Germinal center (tissue), 1 donor: Measurements from ENCODE around the gene TGFBR3L.
"Not testable (repeated sequence)": the region's sequence is repeated elsewhere in the genome, so short reads cannot be mapped to it uniquely, and the experiment has no call there.

Experiments
- DNase-seq: peaks from one replicate; pipeline ENCODE4 v3.0.0; 2012; ENCODE audit warnings: mixed read lengths, low spot score

Gene TGFBR3L

GRCh38 chr19:7928334-7928706 is 13.7 kb downstream of the TGFBR3L start:
- DNase-seq: no peak

- peak; percentile 60 for DNase-seq
These were observed 14.4 kb downstream of the TGFBR3L start for GRCh38 chr19:7928741-7929701.

- not testable (repeated sequence) for DNase-seq
These were observed 15.4 kb downstream of the TGFBR3L start for GRCh38 chr19:7930030-7930429.

DNA sequence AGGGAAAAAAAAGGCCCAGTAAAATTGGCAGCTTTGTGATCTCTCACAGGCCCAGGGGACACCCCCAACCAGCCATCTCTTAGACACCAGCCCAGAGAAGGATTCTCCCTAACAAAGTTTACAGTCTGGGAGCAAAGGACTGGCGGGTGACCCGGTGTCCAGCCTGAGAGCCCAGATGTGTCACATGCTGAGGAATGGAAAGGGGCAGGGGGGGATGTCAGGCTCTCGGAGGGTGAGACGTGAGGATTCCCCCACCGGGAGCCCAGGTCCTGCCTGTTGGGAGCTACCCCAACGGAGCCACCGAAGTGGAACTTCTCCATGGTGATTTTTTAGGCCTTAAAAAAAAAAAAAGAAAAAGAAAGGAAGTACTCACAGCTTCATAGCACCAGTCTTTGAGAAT is 16.1 kb downstream of the TGFBR3L start:
- DNase-seq: no peak

DNA sequence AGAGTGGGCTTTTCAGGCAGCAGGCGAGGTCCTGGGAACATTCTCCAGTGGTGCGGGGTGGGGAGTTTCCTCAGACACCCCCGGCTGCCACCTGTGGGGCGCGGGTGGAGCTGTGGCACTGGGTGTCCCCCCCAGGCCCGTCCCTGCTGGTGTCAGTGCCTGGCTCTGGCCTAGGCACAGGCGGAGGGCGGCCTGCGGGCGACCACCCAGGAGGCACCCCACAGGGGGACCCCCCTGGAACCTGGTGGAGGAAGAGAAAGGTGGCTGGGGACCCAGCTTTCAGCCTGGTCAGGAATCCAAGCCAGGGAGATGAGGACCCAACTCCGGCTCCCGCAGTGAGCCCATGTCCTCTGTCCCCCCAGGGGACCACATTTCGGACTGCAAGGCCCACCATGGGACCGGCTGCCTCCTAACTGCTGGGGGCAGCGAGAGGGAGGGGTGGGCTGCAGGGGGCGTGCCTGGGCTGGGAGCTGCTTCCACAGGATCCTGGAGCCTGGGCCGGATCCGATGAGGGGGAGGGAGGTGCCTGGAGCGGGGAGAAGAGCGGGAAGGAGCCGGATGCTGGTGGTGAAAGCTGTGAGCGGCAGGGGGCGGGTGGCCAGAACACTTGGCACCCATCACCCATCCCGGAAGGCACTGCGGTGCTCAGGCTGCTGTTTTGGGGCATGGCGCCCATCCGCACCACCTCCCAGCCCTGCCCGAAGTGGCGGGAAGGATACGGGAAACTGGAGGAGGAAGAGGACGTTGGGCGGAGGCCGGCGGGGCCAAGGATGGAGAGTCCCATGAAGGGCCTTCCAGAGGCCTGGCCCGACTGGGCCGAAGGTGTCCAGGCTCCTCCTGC is 16.8 kb downstream of the TGFBR3L start:
- no peak for DNase-seq

DNA sequence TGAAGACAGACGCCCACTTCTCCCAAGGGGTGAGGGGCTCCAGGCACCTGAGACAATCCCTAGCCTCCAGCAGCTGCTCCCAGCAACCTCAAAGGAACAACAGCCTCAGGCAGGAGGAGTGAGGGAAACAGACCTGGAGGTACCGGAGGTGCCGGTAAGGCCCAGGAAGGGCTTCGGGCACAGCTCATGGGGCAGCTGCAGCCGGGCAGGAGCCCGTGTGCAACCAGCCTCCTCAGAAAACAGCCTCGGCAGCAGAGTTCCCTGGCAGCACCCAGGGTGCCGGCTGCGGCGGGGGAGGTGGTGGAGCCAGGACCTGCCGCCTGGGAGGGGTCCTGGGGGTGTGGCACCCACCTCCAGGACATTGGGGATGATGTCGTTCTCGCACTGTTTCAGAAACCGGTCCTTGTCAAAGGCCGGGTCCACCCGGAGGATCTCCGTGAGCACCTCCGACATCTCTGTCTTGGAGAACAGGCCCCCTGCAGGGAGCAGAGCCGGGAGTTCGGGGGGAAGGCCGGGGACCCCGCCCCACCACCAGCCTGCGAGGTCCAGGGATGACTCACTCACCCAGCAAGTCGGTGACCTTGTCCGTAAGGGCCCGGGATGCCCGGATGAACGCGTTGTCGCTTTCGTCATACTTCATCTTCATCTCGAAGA is 17.8 kb downstream of the TGFBR3L start:
- no peak for DNase-seq

- DNase-seq: no peak
These were observed 18.3 kb downstream of the TGFBR3L start for GRCh38 chr19:7932930-7933300.

GRCh38 chr19:7933411-7933810 is 18.8 kb downstream of the TGFBR3L start:
- no peak for DNase-seq

- DNase-seq: no peak
These were observed 19.4 kb downstream of the TGFBR3L start for GRCh38 chr19:7933828-7934725.

- no peak for DNase-seq
These were observed 20.1 kb downstream of the TGFBR3L start for GRCh38 chr19:7934766-7935165.

DNA sequence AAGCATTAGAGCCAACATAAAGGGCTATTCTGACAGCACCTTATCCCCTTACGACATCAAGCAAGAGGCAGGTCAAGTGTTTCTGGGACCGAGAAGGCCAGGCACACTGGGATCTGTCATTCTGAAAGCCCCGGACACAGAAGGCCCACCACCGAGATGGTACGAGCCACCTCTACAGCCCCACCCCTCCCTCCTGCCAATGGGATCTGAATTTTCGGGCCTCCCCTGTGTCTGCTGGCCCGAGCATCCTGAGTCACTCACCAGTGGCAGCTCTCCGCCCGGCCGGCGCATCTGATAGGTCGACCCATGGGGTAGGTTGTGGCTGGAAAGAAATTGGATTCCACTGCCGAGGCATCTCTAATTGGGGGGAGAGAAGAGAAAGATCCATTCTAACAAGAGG is 26.2 kb downstream of the TGFBR3L start:
- no peak for DNase-seq

DNA sequence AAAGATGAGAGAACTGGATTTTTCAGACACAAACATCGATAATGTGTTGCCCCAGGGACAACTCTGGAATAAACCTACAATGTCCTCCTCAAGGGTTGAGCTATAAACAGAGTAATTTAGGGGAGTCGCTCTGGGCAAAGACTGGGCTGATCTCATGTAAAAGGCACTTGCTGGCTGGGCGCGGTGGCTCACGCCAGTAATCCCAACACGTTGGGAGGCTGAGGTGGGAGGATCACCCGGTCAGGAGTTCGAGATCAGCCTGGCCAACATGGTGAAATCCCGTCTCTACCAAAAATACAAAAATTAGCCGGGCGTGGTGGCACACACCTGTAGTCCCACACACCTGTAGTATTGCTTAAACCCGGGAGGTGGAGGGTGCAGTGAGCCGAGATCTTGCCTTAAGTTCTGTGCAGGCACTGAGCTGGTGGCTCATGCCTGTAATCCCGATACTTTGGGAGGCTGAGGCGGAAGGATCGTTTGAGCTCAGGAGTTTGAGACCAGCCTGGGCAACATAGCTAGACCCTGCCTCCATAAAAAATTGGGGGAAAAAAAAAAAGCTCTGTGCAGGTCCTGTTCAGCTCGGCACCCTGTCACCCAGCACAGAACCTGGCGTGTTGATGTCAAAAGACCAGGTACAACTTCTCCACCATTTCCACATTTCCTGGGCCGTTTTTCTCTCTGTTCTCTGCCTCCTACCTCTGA is 27.4 kb downstream of the TGFBR3L start:
- DNase-seq: no peak

DNA sequence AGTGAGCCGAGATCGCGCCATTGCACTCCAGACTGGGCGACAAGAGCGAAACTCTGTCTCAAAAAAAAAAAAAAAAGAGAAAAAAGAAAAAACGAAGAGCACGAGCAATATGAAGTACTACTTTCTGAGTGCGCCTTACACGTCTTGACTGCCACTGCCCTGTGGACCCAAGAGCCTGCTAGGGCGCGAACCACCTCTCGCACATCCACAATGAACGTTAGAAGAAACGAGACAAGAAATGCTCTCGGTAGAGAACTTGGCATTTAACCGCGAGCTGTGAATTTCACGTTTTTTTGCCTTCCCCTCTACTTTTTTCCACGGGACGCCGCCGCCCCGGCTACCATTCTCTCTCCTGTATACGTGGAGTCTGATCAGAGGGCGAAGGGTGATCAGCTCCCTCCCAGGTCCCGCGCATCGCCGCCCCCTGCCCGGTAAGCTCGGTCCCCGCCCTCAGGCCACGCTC is 28.4 kb downstream of the TGFBR3L start:
- no peak for DNase-seq

- peak; percentile 98 for DNase-seq
These were observed 29.0 kb downstream of the TGFBR3L start, which contains the start of gene TIMM44 for GRCh38 chr19:7943444-7944176. TSS of gene TIMM44 (minus strand) at chr19:7943666. CDS start at chr19:7943651, 15 bp downstream.

- peak; percentile 82 for DNase-seq
These were observed 29.6 kb downstream of the TGFBR3L start for GRCh38 chr19:7944177-7944761.

DNA sequence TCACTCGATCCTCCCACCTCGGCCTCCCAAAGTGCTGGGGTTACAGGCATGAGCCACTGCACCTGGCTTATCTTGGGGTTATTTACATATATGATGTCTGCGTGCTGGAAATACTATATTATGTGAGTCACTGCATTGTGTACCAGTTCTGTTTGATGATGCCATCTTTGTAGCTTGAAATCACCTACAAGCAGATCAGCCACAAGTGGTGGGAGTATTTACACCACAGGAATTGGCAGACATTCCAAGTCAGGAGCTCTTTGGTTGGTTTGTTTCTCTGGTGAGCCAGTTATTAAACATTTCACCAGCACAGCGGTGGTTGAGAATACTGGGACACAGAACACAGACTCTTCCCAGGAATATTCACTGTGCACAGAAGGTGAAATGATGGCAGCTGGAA is 33.3 kb downstream of the TGFBR3L start:
- no peak for DNase-seq

DNA sequence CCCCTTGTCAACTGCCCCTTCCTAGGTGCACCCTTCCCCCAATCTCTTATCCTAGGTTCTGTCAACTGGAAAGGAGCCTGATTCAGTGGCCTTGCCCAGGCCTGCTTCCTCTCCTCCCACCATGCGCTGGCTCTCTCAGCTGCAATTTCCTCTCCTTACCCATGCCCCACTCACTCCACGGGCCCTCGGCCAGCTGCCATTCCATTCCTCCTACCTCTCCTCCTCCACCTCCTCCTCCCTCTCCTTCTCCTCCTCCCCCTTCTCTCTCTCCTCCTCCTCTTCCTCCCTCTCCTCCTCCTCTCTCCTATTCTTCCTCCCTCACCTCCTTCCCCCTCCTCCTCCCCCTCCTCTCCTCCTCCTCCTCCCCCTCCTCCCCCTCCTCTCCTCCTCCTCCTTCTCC is 38.4 kb downstream of the TGFBR3L start:
- no peak for DNase-seq

DNA sequence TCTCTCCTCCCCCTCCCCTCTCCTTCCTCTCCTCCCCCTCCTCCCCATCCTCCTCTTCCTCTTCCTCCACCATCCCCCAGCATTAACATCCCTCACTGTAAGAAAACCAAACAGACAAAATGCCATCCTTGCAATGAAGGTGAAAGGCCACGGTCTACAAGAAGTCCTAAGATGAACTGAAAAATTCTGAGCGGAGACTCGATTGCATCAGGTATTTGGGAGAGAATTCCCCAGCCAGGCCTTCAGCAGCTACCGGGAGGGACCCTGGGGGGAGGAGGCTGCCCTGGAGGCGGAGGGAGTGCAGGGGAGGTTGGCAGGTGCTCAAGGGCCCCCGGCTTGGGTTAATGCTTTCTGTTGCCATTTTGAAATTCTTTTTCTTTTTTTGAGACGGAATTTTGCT is 38.9 kb downstream of the TGFBR3L start:
- no peak for DNase-seq

- DNase-seq: no peak
These were observed 41.1 kb downstream of the TGFBR3L start for GRCh38 chr19:7955696-7956095.

DNA sequence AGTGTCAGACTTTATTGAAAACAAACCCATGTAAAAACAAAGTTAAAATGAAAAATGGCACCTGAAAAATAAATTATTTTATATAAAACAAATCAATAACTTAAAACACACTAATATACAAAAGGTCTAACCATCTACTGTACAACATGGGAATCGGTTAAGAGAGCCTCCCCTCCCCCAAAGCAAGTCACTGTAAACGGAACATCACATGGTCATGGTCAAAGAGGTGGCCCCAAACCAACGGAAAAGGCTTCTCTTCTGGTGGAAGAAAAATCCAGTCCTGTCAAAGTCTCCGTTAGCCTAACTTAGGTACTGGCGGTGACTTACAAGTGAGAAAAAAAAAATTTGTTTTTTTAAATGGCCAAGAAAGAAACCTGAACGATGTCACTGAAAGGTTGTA is 44.6 kb downstream of the TGFBR3L start:
- no peak for DNase-seq
